Coronary artery (tissue), 2 donors: Measurements from ENCODE around the gene CNPY3.

ENCODE experiments used
- DNase-seq: peaks from one replicate; pipeline ENCODE4 v3.0.0-alpha.2; 2017; ENCODE audit warnings: low spot score
- H3K27ac ChIP-seq, 2 donors: fragments of 200-600 bp; sonication (generic); one replicate each; pipeline ENCODE4 v1.5.1; 2016 to 2019
- H3K4me3 ChIP-seq: fragments of 200-600 bp; sonication (generic); 2 replicates; pipeline ENCODE4 v1.5.1; 2016; ENCODE audit warnings: mild to moderate bottlenecking, moderate library complexity
- TF ChIP-seq, protein P1 (sequence below): fragments of 200-600 bp; sonication (generic); IDR thresholded peaks from one replicate; pipeline ENCODE4 v1.5.1; 2019; ENCODE audit warnings: antibody characterized with exemption

Gene CNPY3

GRCh38 chr6:42909835-42910234 is 19.4 kb upstream of the CNPY3 start:
- H3K4me3 ChIP-seq, result no peak overlapping the region
- no peak for DNase-seq
- no peak overlapping the region for H3K27ac ChIP-seq
- TF ChIP-seq, protein P1, sequence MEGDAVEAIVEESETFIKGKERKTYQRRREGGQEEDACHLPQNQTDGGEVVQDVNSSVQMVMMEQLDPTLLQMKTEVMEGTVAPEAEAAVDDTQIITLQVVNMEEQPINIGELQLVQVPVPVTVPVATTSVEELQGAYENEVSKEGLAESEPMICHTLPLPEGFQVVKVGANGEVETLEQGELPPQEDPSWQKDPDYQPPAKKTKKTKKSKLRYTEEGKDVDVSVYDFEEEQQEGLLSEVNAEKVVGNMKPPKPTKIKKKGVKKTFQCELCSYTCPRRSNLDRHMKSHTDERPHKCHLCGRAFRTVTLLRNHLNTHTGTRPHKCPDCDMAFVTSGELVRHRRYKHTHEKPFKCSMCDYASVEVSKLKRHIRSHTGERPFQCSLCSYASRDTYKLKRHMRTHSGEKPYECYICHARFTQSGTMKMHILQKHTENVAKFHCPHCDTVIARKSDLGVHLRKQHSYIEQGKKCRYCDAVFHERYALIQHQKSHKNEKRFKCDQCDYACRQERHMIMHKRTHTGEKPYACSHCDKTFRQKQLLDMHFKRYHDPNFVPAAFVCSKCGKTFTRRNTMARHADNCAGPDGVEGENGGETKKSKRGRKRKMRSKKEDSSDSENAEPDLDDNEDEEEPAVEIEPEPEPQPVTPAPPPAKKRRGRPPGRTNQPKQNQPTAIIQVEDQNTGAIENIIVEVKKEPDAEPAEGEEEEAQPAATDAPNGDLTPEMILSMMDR, result no peak

DNA sequence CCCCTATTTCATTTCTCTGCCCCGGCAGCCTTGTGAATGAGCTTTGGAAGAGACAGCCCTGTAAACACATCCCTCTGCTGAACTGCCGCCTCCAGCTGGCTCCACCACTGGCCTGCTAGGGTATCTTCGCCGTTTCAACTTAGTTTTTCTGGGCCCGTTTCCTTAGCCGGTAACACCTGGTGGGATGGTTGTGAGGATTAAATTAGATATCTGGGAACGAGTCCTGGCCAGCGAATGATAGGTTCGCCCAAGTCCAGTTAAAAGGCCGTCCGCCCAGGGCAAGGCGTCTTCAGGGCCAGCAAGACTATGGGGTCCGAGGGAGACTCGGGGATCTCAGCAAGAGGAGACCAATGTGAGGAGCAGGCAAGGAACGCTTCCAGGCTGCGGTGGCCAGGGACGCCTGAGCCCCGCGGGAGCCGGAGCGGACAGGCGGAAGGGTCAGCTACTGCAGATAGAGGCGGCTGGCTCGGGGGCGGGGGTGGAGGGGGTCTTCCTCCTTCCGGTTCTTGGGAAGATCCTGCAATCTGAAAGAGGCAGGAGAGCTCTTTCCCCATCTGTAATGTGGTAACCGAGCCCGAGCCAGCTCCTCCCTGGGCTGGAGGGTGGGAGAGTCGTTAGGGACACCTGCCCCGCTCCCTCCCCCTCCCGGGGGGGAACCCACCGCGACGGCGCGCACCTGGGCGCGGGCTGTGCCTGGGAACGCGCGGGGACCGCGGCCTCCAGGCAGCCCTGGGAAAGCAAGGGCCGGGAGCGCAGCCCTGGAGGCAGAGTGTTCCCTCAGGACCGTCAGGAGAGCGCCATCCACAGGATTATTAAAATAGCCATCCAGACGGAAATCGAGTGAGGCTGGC is 17.9 kb upstream of the CNPY3 start:
- peak overlapping the region; percentile 60 for H3K4me3 ChIP-seq
- TF ChIP-seq, protein P1, result no peak
- H3K27ac ChIP-seq, result no peak overlapping the region
- DNase-seq, result no peak

DNA sequence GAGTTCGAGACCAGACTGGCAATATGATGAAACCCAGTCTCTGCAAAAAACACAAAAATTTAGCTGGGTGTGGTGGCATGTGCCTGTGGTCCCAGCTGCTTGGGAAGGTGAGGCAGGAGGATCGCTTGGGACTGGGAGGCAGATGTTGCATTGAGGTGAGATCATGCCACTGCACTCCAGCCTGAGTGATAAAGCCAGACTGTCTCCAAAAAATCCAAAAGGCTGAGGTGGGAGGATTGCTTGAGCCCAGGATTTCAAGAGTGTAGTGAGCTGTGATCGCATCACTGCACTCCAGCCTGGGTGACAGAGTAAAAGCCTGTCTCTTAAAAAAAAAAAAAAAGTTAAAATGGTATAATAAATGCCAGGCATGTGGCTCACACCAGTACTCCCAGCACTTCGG is 14.7 kb upstream of the CNPY3 start:
- TF ChIP-seq, protein P1, result no peak
- no peak for DNase-seq
- Histone ChIP-seq H3K27ac (no peak overlapping the region), H3K4me3 (no peak overlapping the region)

DNA sequence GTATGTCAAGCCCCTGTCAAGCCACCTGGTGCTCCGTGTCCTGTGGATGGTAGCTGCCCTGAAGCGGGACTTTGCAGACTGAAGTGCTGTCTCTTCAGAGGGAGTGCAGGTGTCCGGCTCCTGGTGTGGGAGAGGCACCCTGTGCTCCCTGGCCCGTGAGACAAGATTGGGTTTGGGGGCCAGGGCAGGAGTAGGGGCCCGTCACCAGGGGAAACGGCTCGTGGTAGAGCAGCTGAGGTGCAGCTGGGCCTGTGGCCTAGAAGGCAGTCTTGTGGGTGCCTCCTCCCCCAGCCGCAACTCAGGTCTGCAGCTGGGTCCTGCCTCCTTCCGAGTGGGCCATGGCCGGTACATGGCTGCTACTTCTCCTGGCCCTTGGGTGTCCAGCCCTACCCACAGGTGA is 13.5 kb upstream of the CNPY3 start, which contains the start of gene PTCRA:
Gene PTCRA (plus strand): TSS at position 322 of the 400 bp plus-strand sequence. CDS start 17 bp downstream, at position 339.
- Histone ChIP-seq H3K27ac (no peak within 1 kb of the TSS), H3K4me3 (no peak within 1 kb of the TSS)
- no peak for DNase-seq
- TF ChIP-seq, protein P1, result no peak

- TF ChIP-seq, protein P1, result no peak
- no peak overlapping the region for H3K4me3 ChIP-seq
- DNase-seq, result no peak
- no peak overlapping the region for H3K27ac ChIP-seq
Measured at GRCh38 chr6:42916288-42916687, 13.0 kb upstream of the CNPY3 start.

GRCh38 chr6:42921801-42922200 is 7.5 kb upstream of the CNPY3 start:
- TF ChIP-seq, protein P1, result no peak
- Histone ChIP-seq H3K27ac (no peak overlapping the region), H3K4me3 (no peak overlapping the region)
- DNase-seq, result no peak

- H3K4me3 ChIP-seq, result no peak overlapping the region
- TF ChIP-seq, protein P1, result no peak
- DNase-seq, result no peak
Measured at GRCh38 chr6:42923666-42924065, 5.6 kb upstream of the CNPY3 start.

More at GRCh38 chr6:42923666-42924065, 5.6 kb upstream of the CNPY3 start:
- no peak overlapping the region for H3K27ac ChIP-seq
